Upper lobe of left lung (tissue), 6 donors: ENCODE results near the gene FRK. TPM values are rescaled to one million over a fixed set of nuclear protein-coding genes. Genes with fewer than 3 reads are reported as not detected.

Experiments used
- ATAC-seq, 2 donors: fragments of 200-7000 bp; cut with Tn5 transposase; one replicate each; pipeline ENCODE4 v1.9.1; 2022; ENCODE audit warnings: mild to moderate bottlenecking in 2 of 2, moderate library complexity in 2 of 2; ENCODE audit not compliant: low FRiP score in 2 of 2
- DNase-seq, 2 donors: peaks; one replicate each; pipeline ENCODE4 v3.0.0-alpha.2; 2019 to 2020
- H3K27ac ChIP-seq, 4 donors: fragments of 200-600 bp; sonication (generic); one replicate each; pipeline ENCODE4 v1.5.1; 2016 to 2019
- H3K27me3 ChIP-seq, 4 donors: fragments of 200-600 bp; sonication (generic); one replicate each; pipeline ENCODE4 v1.5.1; 2017 to 2019
- H3K36me3 ChIP-seq, 4 donors: fragments of 200-600 bp; sonication (generic); one replicate each; pipeline ENCODE4 v1.5.1; 2016 to 2019
- H3K4me1 ChIP-seq, 4 donors: fragments of 200-600 bp; sonication (generic); one replicate each; pipeline ENCODE4 v1.5.1; 2018 to 2019
- H3K4me3 ChIP-seq, 4 donors: fragments of 200-600 bp; sonication (generic); one replicate each; pipeline ENCODE4 v1.5.1; 2017 to 2019; ENCODE audit warnings: mild to moderate bottlenecking in 2 of 4, moderate library complexity in 1 of 4
- H3K9me3 ChIP-seq, 4 donors: fragments of 200-600 bp; sonication (generic); one replicate each; pipeline ENCODE4 v1.5.1; 2018 to 2019
- EP300 ChIP-seq, 4 donors: sonication (generic); formaldehyde crosslinking; IDR thresholded peaks; one replicate each; pipeline ENCODE4 v1.5.1; 2017; ENCODE audit warnings: antibody characterized with exemption in 4 of 4, control low read depth in 2 of 4
- POLR2A ChIP-seq, 4 donors: fragments of 450-650 bp; IDR thresholded peaks; one replicate each; pipeline ENCODE4 v1.5.1; 2016 to 2017; ENCODE audit warnings: antibody characterized with exemption in 4 of 4, mild to moderate bottlenecking in 2 of 4
- POLR2AphosphoS5 ChIP-seq, 2 donors: sonication (generic); formaldehyde crosslinking; IDR thresholded peaks; one replicate each; pipeline ENCODE4 v1.5.1; 2017; ENCODE audit warnings: antibody characterized with exemption in 2 of 2
- WGBS, 2 donors: methylation state at CpG; one replicate each; pipeline ENCODE4 v1.1.5; 2017 to 2018; 5-methylcytosine and 5-hydroxymethylcytosine counted together
- total RNA-seq, 6 donors: library from RNA; depleted of rRNA in 4 of 6; stranded (reverse); fragments of >200 nt in 4 of 6; gene quantifications; one replicate each; pipeline versions ENCODE4 v1.1.0 to v1.2.1, GENCODE V29; 2016 to 2021
- TF ChIP-seq, protein P1 (sequence below), 6 experiments: fragments of 450-650 bp in 4 of 6; fragments of 200-600 bp in 2 of 6; sonication (generic) in 2 of 6; IDR thresholded peaks; one replicate each; pipeline ENCODE4 v1.5.1; 2016 to 2019; ENCODE audit warnings: antibody characterized with exemption in 6 of 6
- donor health status: DM: no; HTN: no; CAD: no; lungs with moderate emphysema.
- donor health status: DM: no; HTN: yes; CAD: no; lungs with severe emphysema.

FRK gene
- total RNA-seq, 6 donors from 2014 or later, result 2.2 to 9.8 (median 5.9) TPM

DNA sequence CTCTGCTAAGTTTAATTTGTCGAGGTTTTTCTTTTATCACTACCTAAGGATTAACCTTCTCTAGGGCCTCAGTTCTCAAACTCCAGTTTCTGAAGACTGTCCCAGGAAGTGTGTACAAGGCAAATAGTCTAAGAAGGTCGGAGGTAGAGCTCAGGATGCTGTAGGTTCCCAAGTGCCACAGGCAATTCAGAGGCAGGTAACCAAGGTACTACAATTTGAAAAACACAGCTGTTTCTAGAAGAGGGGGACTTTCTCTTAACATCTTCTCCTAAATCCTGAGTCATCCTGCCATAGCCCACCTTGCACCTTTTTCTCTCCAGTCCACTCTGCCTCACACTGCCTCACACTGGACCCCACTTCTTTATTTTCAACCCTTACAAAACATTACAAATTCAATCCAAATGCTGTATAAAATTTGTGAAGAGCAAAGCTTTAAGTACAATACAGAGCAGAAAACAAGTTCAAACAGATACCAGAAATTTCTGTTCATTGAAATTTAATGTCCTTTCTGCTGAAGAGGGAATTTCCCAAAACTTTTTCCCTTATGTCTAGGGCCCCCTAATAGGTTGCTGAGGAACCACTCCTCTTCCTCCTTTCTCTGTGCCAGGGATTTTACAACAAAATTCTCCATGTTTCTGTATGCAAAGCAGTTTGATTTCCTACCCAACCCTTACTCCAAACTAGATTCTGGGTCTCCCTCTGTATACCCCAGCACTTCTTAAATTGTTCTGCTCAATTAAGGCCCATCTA is 43.0 kb downstream of the FRK start:
- no peaks in the 10 kb centered on the region for H3K9me3 ChIP-seq
- WGBS, 2 donors, result 33 to 35% methylated on average over 2 of the region's 2 CpGs
- H3K4me1 ChIP-seq, result peaks cover 8 to 38% (median 25%) of the 10 kb centered on the region in 4 donors
- no peaks in the 10 kb centered on the region for H3K27me3 ChIP-seq
- no peak overlapping the region for H3K4me3 ChIP-seq
- no peak for ATAC-seq
- no peaks in the 10 kb centered on the region for H3K36me3 ChIP-seq
- no peak for DNase-seq
- H3K27ac ChIP-seq, result peak overlapping the region in 2 of 4 donors; percentile 43 to 49
- no peak for TF ChIP-seq POLR2AphosphoS5 (IDR thresholded peaks at IDR 0.05)
- TF ChIP-seq EP300 (IDR thresholded peaks at IDR 0.05), result no peak

DNA sequence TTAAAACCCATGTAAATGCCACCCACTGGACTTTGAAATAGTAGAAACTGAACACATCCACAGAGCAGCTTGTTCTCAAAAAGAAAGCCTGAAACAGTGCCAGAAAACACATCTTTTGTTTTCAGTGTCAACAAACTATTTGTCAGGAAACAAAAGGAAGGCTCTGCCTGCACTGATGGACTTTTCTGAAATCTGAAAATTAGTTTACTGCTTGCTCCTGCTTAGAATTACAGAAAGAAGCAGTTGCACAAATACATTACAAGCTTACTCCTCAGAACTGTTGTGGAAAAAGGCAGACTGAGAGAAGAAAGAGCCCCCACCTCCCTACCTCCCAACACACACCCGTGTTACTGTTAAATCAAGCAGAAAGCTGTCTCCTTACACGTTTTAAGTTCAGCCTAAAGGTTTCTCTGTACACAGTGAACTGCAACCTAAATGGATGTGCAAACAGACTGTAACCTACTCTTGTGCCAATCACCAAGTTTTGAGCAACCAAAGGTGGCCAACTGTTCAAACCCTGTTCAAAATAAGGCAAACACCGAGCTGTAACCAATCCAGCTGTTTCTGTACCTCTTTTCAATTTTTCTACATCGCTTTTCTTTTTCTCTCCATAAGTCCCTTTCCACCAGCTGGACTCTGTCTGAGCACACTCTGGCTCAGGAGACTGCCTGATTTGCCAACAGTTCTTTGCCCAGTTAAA is 43.7 kb downstream of the FRK start:
- TF ChIP-seq, protein P1, sequence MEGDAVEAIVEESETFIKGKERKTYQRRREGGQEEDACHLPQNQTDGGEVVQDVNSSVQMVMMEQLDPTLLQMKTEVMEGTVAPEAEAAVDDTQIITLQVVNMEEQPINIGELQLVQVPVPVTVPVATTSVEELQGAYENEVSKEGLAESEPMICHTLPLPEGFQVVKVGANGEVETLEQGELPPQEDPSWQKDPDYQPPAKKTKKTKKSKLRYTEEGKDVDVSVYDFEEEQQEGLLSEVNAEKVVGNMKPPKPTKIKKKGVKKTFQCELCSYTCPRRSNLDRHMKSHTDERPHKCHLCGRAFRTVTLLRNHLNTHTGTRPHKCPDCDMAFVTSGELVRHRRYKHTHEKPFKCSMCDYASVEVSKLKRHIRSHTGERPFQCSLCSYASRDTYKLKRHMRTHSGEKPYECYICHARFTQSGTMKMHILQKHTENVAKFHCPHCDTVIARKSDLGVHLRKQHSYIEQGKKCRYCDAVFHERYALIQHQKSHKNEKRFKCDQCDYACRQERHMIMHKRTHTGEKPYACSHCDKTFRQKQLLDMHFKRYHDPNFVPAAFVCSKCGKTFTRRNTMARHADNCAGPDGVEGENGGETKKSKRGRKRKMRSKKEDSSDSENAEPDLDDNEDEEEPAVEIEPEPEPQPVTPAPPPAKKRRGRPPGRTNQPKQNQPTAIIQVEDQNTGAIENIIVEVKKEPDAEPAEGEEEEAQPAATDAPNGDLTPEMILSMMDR (IDR thresholded peaks at IDR 0.05), result no peak
- TF ChIP-seq POLR2A (IDR thresholded peaks at IDR 0.05) (no peak), EP300 (IDR thresholded peaks at IDR 0.05) (no peak), POLR2AphosphoS5 (IDR thresholded peaks at IDR 0.05) (no peak)
- peaks cover 6 to 45% (median 30%) of the 10 kb centered on the region in 4 donors for H3K4me1 ChIP-seq
- no peaks in the 10 kb centered on the region for H3K27me3 ChIP-seq
- ATAC-seq (peak in 1 of 2 donors; percentile 32), DNase-seq (no peak)
- H3K4me3 ChIP-seq, result no peak overlapping the region
- no peaks in the 10 kb centered on the region for H3K36me3 ChIP-seq
- peak overlapping the region in 2 of 4 donors; percentile 43 to 49 for H3K27ac ChIP-seq
- no peaks in the 10 kb centered on the region for H3K9me3 ChIP-seq
- 28 to 38% methylated on average over 4 of the region's 4 CpGs for WGBS, 2 donors

DNA sequence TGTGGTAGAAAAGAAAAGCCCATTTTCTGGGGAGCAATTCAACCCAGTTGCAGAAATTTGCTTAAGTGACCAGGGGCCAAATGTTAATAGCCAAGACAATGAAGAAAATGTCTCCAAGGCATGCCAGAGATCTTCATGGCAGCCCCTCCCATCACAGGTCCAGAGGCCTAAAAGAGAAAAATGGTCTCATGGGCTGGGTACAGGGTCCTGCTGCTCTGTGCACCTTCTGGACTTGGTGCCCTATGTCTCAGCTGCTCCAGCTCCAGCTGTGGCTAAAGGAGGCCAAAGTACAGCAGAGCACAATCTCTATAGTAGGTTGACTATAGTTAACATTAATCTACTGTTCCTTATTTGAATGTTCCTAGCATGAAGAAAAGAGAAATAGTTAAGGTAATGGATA is 44.7 kb downstream of the FRK start:
- Histone ChIP-seq H3K4me1 (peaks cover 14 to 54% (median 35%) of the 10 kb centered on the region in 4 donors), H3K27ac (no peak overlapping the region), H3K4me3 (no peak overlapping the region), H3K36me3 (no peaks in the 10 kb centered on the region), H3K27me3 (no peaks in the 10 kb centered on the region), H3K9me3 (no peaks in the 10 kb centered on the region)
- ATAC-seq (no peak), DNase-seq (no peak)
- TF ChIP-seq, protein P1 (IDR thresholded peaks at IDR 0.05), result no peak
- no peak for TF ChIP-seq POLR2AphosphoS5 (IDR thresholded peaks at IDR 0.05)
- TF ChIP-seq POLR2A (IDR thresholded peaks at IDR 0.05), result no peak
- no peak for TF ChIP-seq EP300 (IDR thresholded peaks at IDR 0.05)

DNA sequence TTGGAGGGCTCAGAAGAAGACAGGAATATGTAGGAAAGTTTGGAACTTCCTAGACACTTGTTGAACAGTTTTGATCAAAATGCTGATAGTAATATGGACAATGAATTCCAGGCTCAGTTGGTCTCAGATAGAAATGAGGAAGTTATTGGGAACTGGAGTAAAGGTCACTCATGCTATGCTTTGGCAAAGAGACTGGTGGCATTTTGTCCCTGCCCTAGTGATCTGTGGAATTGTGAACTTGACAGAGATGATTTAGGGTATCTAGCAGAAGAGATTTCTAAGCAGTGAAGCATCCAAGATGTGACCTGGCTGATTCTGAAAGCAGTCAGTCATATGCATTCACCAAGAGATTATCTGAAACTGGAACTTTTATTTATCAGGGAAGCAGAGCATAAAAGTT is 45.1 kb downstream of the FRK start:
- TF ChIP-seq EP300 (IDR thresholded peaks at IDR 0.05) (no peak), POLR2AphosphoS5 (IDR thresholded peaks at IDR 0.05) (no peak), POLR2A (IDR thresholded peaks at IDR 0.05) (no peak)
- TF ChIP-seq, protein P1 (IDR thresholded peaks at IDR 0.05), result no peak
- Histone ChIP-seq H3K27me3 (no peaks in the 10 kb centered on the region), H3K27ac (no peak overlapping the region), H3K9me3 (no peaks in the 10 kb centered on the region), H3K4me3 (no peak overlapping the region), H3K36me3 (no peaks in the 10 kb centered on the region), H3K4me1 (peaks cover 17 to 58% (median 37%) of the 10 kb centered on the region in 4 donors)
- no peak for DNase-seq
- no peak for ATAC-seq

DNA sequence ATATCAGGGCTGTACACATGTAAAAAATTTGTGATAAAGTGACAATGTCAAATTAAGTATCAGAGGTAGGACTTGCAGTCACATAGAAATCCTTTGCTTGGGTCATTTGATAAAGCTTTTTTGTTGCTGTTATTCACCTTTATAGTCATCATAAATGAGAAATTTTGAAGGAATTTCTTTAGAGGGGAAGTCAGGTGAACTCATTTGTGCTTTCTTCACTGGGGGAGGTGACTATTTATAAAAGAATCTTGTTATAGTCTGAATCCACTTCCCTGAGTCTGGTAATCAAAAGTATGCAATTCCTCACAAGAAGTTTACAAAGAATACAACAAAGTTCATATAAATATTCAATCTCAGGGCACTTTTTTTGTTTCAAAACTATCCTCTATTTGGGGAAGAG is 47.7 kb downstream of the FRK start:
- no peaks in the 10 kb centered on the region for H3K9me3 ChIP-seq
- no peak for ATAC-seq
- H3K27me3 ChIP-seq, result no peaks in the 10 kb centered on the region
- DNase-seq, result no peak
- TF ChIP-seq POLR2A (IDR thresholded peaks at IDR 0.05), result no peak
- TF ChIP-seq EP300 (IDR thresholded peaks at IDR 0.05), result no peak
- TF ChIP-seq, protein P1 (IDR thresholded peaks at IDR 0.05), result no peak
- no peak for TF ChIP-seq POLR2AphosphoS5 (IDR thresholded peaks at IDR 0.05)
- no peak overlapping the region for H3K4me3 ChIP-seq
- no peak overlapping the region for H3K27ac ChIP-seq
- H3K4me1 ChIP-seq, result peaks cover 22 to 50% (median 37%) of the 10 kb centered on the region in 4 donors
- H3K36me3 ChIP-seq, result no peaks in the 10 kb centered on the region
